ENCODE measurements around the gene GAB1. TPM values are rescaled to one million over a fixed set of nuclear protein-coding genes. Genes with fewer than 3 reads are reported as not detected.

The GAB1 gene
- total and polyA plus RNA-seq, 3 experiments from 2014 or later, result 0.02 to 0.95 (median 0.15) TPM

DNA sequence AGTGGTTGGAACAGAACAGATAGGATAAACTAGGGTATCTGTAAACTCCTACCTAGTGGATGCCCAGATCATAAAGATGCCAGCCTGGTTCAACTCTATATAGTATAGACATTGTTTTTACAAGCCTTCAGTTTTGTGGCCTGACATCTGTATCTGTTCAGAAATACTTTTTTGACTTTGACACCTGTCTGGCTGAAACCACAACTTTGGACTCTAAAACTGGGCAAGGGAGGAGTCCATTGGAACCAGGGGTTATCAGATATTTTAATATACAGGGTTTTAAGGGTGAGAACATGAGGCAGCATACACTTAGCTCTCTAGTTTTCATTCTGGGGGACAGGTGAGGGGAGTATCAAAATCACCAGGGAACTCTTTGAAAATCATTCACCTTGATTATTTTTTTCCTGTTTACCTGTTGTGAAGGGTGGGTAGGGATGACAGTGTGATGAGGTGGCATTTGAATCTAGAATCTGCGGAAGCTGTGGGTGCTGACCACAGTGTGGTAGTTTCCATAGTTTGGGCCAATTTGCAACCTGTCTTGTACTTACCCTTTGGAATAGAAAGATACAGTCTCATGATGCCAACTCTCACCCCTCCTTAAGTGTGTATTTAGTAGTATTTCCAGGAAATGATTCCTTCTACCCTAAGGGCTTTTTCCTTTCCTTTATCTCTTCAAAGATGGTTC, 20.6 kb downstream of the GAB1 start:
- no peak overlapping the region for H3K27ac ChIP-seq (ENCODE audit: low read depth, low read length)
- peaks cover 0 to 2% of the 10 kb centered on the region in 2 donors for H3K27me3 Mint-ChIP-seq
- CTCF ChIA-PET, result no interaction called here
- DNase-seq, result peak in 1 of 5 donors; percentile 18
- H3K9me3 Mint-ChIP-seq, result no peaks in the 10 kb centered on the region
- H3K36me3 ChIP-seq (ENCODE audit: insufficient read depth, low read length), result no peaks in the 10 kb centered on the region
- H3K4me1 Mint-ChIP-seq, result peaks cover 16 to 25% (median 19%) of the 10 kb centered on the region in 3 donors
- H3K27ac Mint-ChIP-seq, result peak overlapping the region in 7 of 8 donors; percentile 4 to 85 (median 74)
- H3K27me3 ChIP-seq (ENCODE audit: insufficient read depth, low read length, poor library complexity, severe bottlenecking), result no peaks in the 10 kb centered on the region
- peaks cover 10% of the 10 kb centered on the region for H3K4me1 ChIP-seq (ENCODE audit: insufficient read depth, low read length)
- no peaks in the 10 kb centered on the region for H3K9me3 ChIP-seq (ENCODE audit: low read length)
- H3K36me3 Mint-ChIP-seq, result no peaks in the 10 kb centered on the region
- H3K4me3 ChIP-seq (ENCODE audit: low read length), result no peak overlapping the region
- no peak overlapping the region for H3K4me3 Mint-ChIP-seq
- POLR2A ChIA-PET, result no interaction called here

DNA sequence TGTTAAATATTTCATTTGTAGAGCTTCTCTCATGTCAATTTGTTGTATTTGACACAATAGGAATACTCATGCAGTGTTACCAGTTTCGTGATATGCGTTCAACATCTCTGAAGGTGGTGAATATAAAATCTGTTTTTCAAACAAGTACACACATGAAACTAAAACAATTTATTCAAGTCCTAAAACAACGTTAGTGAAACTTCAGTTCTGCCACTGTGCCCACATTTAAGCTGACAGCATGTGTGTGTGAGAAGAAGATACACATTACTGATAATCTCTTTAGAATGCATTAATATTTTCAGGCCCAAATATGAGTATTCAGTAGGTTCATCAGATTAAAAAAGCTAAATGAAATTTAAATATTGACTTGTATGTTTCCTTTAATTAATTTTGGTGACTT, 21.7 kb downstream of the GAB1 start:
- no peaks in the 10 kb centered on the region for H3K36me3 ChIP-seq (ENCODE audit: insufficient read depth, low read length)
- H3K9me3 ChIP-seq (ENCODE audit: low read length), result no peaks in the 10 kb centered on the region
- no peak overlapping the region for H3K27ac ChIP-seq (ENCODE audit: low read depth, low read length)
- H3K4me3 Mint-ChIP-seq, result peak overlapping the region in 4 of 7 donors; percentile 55 to 66 (median 62)
- ChIA-PET CTCF (interaction anchor here (1.4 kb wide), 1 partner anchor 18 kb away, joined by 3 read pairs; no protein-coding TSS in a partner anchor), POLR2A (no interaction called here)
- peaks cover 10% of the 10 kb centered on the region for H3K4me1 ChIP-seq (ENCODE audit: insufficient read depth, low read length)
- peaks cover 16 to 25% (median 19%) of the 10 kb centered on the region in 3 donors for H3K4me1 Mint-ChIP-seq
- DNase-seq, result no peak
- no peaks in the 10 kb centered on the region for H3K27me3 ChIP-seq (ENCODE audit: insufficient read depth, low read length, poor library complexity, severe bottlenecking)
- H3K27me3 Mint-ChIP-seq, result peaks cover 0 to 2% of the 10 kb centered on the region in 2 donors
- H3K9me3 Mint-ChIP-seq, result no peaks in the 10 kb centered on the region
- peak overlapping the region in 6 of 8 donors; percentile 28 to 92 (median 80) for H3K27ac Mint-ChIP-seq
- H3K4me3 ChIP-seq (ENCODE audit: low read length), result no peak overlapping the region
- no peaks in the 10 kb centered on the region for H3K36me3 Mint-ChIP-seq

DNA sequence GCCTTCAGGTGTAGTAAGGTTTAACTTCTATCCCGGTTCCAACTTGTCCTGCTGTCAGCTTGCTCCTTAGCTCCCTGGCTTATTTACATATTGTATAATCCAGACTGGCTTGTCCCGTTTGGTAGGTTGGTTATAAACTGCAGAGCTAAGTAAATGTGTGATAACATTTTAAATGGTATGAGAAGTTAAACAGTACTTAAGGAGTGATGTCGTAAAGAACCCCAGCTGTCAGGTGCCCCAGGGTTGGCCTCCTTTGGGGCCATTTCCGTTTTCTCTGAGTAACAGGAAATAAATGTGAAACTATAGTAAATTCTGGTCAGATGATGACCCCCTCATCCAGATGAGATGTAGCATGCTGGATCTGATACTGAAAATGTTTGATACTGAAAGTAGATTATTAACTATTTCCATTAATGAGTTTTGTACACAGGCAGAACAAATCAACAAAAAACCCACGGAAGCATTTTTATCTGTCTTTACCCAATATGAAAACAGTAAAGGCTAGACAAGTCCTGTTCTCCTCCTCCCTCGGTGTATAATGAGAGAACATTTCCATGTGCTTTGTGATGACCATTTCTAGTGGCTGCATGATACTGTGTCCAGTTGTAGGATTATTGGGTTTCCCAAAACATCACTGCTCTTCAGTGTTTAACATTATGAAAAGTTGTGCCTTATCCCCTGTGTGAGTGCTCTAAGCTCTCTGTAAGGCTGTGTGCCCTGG, 22.4 kb downstream of the GAB1 start:
- peaks cover 16 to 25% (median 19%) of the 10 kb centered on the region in 3 donors for H3K4me1 Mint-ChIP-seq
- POLR2A ChIA-PET, result no interaction called here
- peaks cover 0 to 1% of the 10 kb centered on the region in 2 donors for H3K27me3 Mint-ChIP-seq
- Histone ChIP-seq H3K36me3 (ENCODE audit: insufficient read depth, low read length) (no peaks in the 10 kb centered on the region), H3K4me1 (ENCODE audit: insufficient read depth, low read length) (peaks cover 10% of the 10 kb centered on the region), H3K27ac (ENCODE audit: low read depth, low read length) (no peak overlapping the region), H3K9me3 (ENCODE audit: low read length) (no peaks in the 10 kb centered on the region), H3K4me3 (ENCODE audit: low read length) (no peak overlapping the region), H3K27me3 (ENCODE audit: insufficient read depth, low read length, poor library complexity, severe bottlenecking) (no peaks in the 10 kb centered on the region)
- no peaks in the 10 kb centered on the region for H3K9me3 Mint-ChIP-seq
- no peaks in the 10 kb centered on the region for H3K36me3 Mint-ChIP-seq
- DNase-seq, result peak in 2 of 5 donors; percentile 8 to 30
- H3K27ac Mint-ChIP-seq, result peak overlapping the region in 7 of 8 donors; percentile 15 to 92 (median 79)
- peak overlapping the region; percentile 25 to 80 (median 64) for H3K4me3 Mint-ChIP-seq
- CTCF ChIA-PET, result interaction anchor here (1.4 kb wide), 1 partner anchor 19 kb away, joined by 3 read pairs; no protein-coding TSS in a partner anchor

DNA sequence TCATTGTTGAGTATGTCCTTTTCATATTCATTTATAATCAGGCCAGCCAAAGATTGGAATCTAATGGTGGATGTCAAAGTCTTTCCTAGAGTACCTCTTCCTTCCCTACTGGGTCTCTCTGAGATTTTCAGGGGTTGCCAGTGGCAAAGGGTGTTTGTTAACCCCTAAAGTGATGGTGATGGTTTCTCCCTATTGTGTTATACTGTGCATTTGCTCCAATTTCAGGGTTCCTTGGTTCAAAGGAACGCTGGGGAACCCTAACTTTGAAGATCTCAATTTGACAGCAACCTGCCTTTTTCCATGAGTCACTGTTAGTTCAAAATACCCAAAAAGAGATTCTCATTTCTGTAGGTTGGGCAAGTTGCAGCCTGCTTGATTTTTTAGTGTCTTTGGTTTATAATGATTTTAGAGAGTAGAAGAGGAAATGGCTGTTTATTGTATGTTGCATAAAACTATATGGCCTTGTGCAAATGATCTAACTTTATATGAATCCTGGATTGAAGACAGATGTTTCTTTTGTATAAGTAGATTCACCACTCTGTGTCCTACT, 23.0 kb downstream of the GAB1 start:
- Mint-ChIP-seq H3K4me3 (peak overlapping the region; percentile 17 to 80 (median 64)), H3K27me3 (no peaks in the 10 kb centered on the region), H3K36me3 (no peaks in the 10 kb centered on the region), H3K27ac (peak overlapping the region in 7 of 8 donors; percentile 15 to 92 (median 73)), H3K9me3 (no peaks in the 10 kb centered on the region), H3K4me1 (peaks cover 16 to 25% (median 19%) of the 10 kb centered on the region in 3 donors)
- peaks cover 10% of the 10 kb centered on the region for H3K4me1 ChIP-seq (ENCODE audit: insufficient read depth, low read length)
- ChIA-PET POLR2A (no interaction called here), CTCF (no interaction called here)
- no peaks in the 10 kb centered on the region for H3K36me3 ChIP-seq (ENCODE audit: insufficient read depth, low read length)
- H3K4me3 ChIP-seq (ENCODE audit: low read length), result no peak overlapping the region
- H3K9me3 ChIP-seq (ENCODE audit: low read length), result no peaks in the 10 kb centered on the region
- H3K27ac ChIP-seq (ENCODE audit: low read depth, low read length), result no peak overlapping the region
- no peaks in the 10 kb centered on the region for H3K27me3 ChIP-seq (ENCODE audit: insufficient read depth, low read length, poor library complexity, severe bottlenecking)
- no peak for DNase-seq

DNA sequence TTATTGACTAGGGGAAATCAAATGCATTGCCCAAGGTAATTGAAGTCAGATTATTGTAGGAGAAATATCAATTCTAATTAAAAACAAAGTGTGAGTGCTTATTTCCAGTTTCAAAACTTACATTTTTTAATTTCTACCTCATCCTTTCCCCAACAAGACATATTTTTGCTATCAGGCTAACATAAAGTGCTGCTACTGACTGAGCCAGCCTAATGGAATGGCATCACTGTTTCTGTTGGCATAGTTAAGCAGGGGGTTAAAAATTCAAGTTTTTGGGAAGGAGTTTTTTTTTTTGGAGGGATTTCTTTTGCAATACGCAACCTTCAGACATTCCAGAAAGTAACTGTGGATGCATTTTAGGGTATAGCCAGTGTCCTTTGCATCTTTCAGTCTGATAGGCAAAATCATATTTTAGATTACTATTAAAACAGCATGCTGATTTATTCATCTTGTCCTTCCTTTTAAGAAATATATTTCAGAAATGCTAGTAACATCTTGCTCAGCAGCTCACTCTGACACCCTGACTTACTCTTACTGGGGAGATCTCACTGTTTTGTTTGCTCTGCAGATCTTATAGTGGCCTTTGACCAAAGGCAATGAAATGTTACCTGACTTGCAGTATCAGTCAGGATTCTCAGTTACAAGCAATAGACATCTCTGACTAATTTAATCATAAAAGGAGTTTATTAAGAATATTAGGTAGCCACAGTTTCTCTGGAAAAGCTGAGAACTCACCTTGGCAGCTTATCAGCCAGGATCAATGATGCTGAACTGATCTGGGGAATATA, 24.4 kb downstream of the GAB1 start:
- no peaks in the 10 kb centered on the region for H3K9me3 Mint-ChIP-seq
- H3K27ac Mint-ChIP-seq, result peak overlapping the region in 1 of 8 donors; percentile 86
- H3K36me3 Mint-ChIP-seq, result no peaks in the 10 kb centered on the region
- Histone ChIP-seq H3K27ac (ENCODE audit: low read depth, low read length) (no peak overlapping the region), H3K36me3 (ENCODE audit: insufficient read depth, low read length) (no peaks in the 10 kb centered on the region), H3K4me1 (ENCODE audit: insufficient read depth, low read length) (peaks cover 10% of the 10 kb centered on the region), H3K9me3 (ENCODE audit: low read length) (no peaks in the 10 kb centered on the region), H3K4me3 (ENCODE audit: low read length) (no peak overlapping the region), H3K27me3 (ENCODE audit: insufficient read depth, low read length, poor library complexity, severe bottlenecking) (no peaks in the 10 kb centered on the region)
- CTCF ChIA-PET, result no interaction called here
- peaks cover 16 to 25% (median 19%) of the 10 kb centered on the region in 3 donors for H3K4me1 Mint-ChIP-seq
- H3K27me3 Mint-ChIP-seq, result no peaks in the 10 kb centered on the region
- DNase-seq, result no peak
- POLR2A ChIA-PET, result no interaction called here
- no peak overlapping the region for H3K4me3 Mint-ChIP-seq

DNA sequence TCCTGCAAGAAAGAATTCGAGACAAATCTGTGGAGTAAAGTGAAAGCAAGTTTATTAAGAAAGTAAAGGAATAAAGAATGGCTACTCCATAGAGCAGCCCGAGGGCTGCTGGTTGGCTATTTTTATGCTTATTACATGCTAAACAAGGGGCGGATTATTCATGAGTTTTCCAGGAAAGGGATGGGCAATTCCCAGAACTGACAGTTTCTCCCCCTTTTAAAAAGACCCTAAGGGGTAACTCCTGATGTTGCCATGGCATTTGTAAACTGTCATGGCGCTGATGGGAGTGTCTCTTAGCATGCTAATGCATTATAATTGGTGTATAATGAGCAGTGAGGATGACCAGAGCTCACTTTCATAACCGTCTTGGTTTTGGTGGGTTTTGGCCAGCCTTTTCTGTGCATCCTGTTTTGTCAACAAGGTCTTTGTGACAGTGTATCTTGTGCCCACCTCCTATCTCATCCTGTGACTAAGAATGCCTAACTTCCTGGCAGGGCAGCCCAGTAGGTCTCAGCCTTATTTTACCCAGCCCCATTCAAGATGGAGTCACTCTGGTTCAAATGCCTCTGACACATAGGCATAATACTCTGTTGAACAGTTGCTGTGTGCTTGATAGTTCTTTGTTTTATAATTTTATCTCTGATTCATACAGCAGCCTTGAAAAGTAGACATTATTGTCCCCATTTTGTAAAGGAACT, 25.8 kb downstream of the GAB1 start:
- H3K27ac ChIP-seq (ENCODE audit: low read depth, low read length), result no peak overlapping the region
- CTCF ChIA-PET, result no interaction called here

DNA sequence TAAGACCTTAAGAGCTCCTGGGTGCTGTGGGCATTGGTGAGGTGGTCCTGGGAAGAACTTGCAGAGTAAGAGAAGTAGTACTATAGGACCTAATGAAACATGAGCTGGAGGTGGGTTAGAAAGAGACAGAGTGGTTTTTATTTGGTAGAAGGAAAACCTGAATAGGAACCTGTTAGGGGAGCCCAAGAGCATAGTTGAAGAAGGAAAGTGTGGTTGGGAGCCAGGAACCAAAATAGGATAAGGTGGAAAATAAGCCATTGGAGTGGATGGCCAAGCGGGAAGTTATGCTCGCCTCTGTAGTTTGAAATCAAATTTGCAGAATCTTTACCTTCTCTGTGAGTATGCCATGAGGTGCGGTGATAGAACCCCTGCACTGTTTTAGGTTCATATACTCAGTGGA, 26.7 kb downstream of the GAB1 start:
- Histone ChIP-seq H3K27ac (ENCODE audit: low read depth, low read length) (no peak overlapping the region), H3K4me1 (ENCODE audit: insufficient read depth, low read length) (peaks cover 10% of the 10 kb centered on the region), H3K9me3 (ENCODE audit: low read length) (no peaks in the 10 kb centered on the region), H3K27me3 (ENCODE audit: insufficient read depth, low read length, poor library complexity, severe bottlenecking) (no peaks in the 10 kb centered on the region), H3K4me3 (ENCODE audit: low read length) (no peak overlapping the region), H3K36me3 (ENCODE audit: insufficient read depth, low read length) (no peaks in the 10 kb centered on the region)
- H3K27me3 Mint-ChIP-seq, result peaks cover 3% of the 10 kb centered on the region in 2 donors
- ChIA-PET CTCF (no interaction called here), POLR2A (no interaction called here)
- no peak overlapping the region for H3K4me3 Mint-ChIP-seq
- peaks cover 16 to 18% (median 17%) of the 10 kb centered on the region in 3 donors for H3K4me1 Mint-ChIP-seq
- peak overlapping the region in 1 of 8 donors; percentile 49 for H3K27ac Mint-ChIP-seq
- H3K36me3 Mint-ChIP-seq, result no peaks in the 10 kb centered on the region
- H3K9me3 Mint-ChIP-seq, result no peaks in the 10 kb centered on the region
- no peak for DNase-seq

More for the DNA sequence above, 25.8 kb downstream of the GAB1 start:
- Mint-ChIP-seq H3K4me3 (no peak overlapping the region), H3K27me3 (peaks cover 0 to 2% of the 10 kb centered on the region in 2 donors), H3K36me3 (no peaks in the 10 kb centered on the region), H3K4me1 (peaks cover 16 to 19% (median 19%) of the 10 kb centered on the region in 3 donors), H3K27ac (peak overlapping the region in 1 of 8 donors; percentile 17), H3K9me3 (no peaks in the 10 kb centered on the region)
- Histone ChIP-seq H3K27me3 (ENCODE audit: insufficient read depth, low read length, poor library complexity, severe bottlenecking) (no peaks in the 10 kb centered on the region), H3K36me3 (ENCODE audit: insufficient read depth, low read length) (no peaks in the 10 kb centered on the region), H3K9me3 (ENCODE audit: low read length) (no peaks in the 10 kb centered on the region), H3K4me1 (ENCODE audit: insufficient read depth, low read length) (peaks cover 10% of the 10 kb centered on the region), H3K4me3 (ENCODE audit: low read length) (no peak overlapping the region)
- DNase-seq, result no peak
- POLR2A ChIA-PET, result no interaction called here
